ENCODE measurements around the gene CACNA2D3. TPM values are rescaled to one million over a fixed set of nuclear protein-coding genes. Genes with fewer than 3 reads are reported as not detected.

Gene CACNA2D3
- total RNA-seq, 1 donor, result 4.3 TPM

- H3K4me3 ChIP-seq (ENCODE audit: low read depth, low read length), result no peak overlapping the region
- DNase-seq (ENCODE audit: low read depth), result no peak
- TF ChIP-seq, protein P1, sequence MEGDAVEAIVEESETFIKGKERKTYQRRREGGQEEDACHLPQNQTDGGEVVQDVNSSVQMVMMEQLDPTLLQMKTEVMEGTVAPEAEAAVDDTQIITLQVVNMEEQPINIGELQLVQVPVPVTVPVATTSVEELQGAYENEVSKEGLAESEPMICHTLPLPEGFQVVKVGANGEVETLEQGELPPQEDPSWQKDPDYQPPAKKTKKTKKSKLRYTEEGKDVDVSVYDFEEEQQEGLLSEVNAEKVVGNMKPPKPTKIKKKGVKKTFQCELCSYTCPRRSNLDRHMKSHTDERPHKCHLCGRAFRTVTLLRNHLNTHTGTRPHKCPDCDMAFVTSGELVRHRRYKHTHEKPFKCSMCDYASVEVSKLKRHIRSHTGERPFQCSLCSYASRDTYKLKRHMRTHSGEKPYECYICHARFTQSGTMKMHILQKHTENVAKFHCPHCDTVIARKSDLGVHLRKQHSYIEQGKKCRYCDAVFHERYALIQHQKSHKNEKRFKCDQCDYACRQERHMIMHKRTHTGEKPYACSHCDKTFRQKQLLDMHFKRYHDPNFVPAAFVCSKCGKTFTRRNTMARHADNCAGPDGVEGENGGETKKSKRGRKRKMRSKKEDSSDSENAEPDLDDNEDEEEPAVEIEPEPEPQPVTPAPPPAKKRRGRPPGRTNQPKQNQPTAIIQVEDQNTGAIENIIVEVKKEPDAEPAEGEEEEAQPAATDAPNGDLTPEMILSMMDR (IDR thresholded peaks at IDR 0.05; ENCODE audit: insufficient read depth, low read depth, low read length), result no peak
Observed at GRCh38 chr3:54476891-54477290, 354.5 kb downstream of the CACNA2D3 start.

- DNase-seq (ENCODE audit: low read depth), result no peak
- TF ChIP-seq, protein P1 (IDR thresholded peaks at IDR 0.05; ENCODE audit: insufficient read depth, low read depth, low read length), result no peak
- H3K4me3 ChIP-seq (ENCODE audit: low read depth, low read length), result no peak overlapping the region
Observed at GRCh38 chr3:54481606-54482365, 359.4 kb downstream of the CACNA2D3 start.

DNA sequence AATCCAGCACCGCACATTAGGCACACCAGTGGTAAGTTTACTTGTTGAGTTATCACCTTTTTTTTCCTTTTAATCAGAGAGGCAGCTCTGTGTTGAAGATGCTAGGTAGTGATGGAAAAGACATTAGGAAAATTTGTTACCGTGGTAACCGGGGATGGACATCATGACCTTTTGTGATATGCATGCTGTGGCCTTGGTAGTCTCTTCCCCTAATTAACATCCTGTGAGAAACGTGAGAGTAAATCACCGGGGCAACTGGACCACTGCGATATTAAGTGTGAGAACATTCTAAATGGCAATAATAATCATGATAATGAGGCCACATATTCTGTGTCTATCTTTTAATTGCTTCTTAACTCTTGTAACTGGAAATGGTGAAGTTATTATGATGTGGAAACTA is 362.0 kb downstream of the CACNA2D3 start:
- DNase-seq (ENCODE audit: low read depth), result no peak
- TF ChIP-seq, protein P1 (IDR thresholded peaks at IDR 0.05; ENCODE audit: insufficient read depth, low read depth, low read length), result no peak
- H3K4me3 ChIP-seq (ENCODE audit: low read depth, low read length), result no peak overlapping the region

DNA sequence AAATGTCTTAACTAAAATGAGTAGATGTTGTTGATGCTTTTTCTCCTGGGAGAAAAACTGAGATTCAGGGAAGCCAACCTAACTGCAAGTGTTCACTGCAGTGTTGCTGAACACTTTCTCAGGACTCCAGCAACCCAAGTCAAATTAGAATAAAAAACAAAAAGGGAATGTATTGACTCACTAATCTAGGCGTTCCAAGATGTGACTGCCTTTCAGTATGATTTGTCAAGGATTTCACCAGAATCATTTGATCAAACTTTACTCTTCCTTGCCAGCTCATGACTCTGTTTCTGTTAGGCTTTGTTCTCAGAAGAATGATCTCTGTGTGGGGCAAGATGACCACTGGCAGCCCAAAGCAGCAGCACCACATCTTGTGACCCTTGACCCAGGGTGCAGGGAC is 364.0 kb downstream of the CACNA2D3 start:
- DNase-seq (ENCODE audit: low read depth), result no peak
- TF ChIP-seq, protein P1 (IDR thresholded peaks at IDR 0.05; ENCODE audit: insufficient read depth, low read depth, low read length), result no peak
- H3K4me3 ChIP-seq (ENCODE audit: low read depth, low read length), result no peak overlapping the region

DNA sequence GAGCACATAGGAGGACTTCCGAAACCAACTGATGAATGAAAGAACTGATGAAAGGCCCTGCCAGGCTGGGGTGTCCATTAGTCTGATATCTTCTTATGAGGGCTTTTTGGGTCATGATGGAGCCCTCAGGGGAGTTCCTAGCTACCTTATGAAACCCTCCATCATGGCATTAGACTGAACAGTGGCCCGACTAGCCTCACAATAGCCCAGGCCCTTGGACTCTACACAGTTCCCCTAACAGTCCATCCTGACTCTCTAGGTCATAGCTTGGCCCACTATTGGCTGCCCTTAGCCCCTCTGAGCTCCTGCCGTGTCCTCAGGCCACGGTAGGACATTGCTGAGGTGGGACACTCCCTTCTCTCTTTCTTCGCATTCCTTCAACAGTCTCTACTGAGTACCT is 365.9 kb downstream of the CACNA2D3 start:
- TF ChIP-seq, protein P1 (IDR thresholded peaks at IDR 0.05; ENCODE audit: insufficient read depth, low read depth, low read length), result no peak
- H3K4me3 ChIP-seq (ENCODE audit: low read depth, low read length), result no peak overlapping the region
- DNase-seq (ENCODE audit: low read depth), result no peak

- no peak overlapping the region for H3K4me3 ChIP-seq (ENCODE audit: low read depth, low read length)
- TF ChIP-seq, protein P1 (IDR thresholded peaks at IDR 0.05; ENCODE audit: insufficient read depth, low read depth, low read length), result no peak
- DNase-seq (ENCODE audit: low read depth), result no peak
Observed at GRCh38 chr3:54494209-54494608, 371.9 kb downstream of the CACNA2D3 start.

DNA sequence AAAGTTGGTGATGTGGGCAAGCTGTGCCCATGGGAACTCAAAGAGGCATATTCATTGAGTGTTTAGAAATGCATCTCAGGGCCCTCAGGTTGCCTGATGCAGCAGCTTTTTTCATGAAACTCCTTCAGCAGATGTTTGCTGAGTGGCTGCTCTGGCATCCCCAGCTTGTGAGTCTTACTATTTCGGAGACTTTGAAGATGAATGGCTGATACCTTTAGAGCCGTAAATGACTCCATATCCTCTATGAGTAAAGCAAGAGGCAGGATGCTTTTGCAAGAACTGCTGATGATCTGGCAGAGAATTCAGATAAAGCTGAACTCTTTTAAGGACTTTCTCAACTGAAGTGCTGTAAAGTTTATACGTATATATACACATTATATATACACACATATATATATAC is 384.3 kb downstream of the CACNA2D3 start:
- TF ChIP-seq, protein P1 (IDR thresholded peaks at IDR 0.05; ENCODE audit: insufficient read depth, low read depth, low read length), result no peak
- no peak for DNase-seq (ENCODE audit: low read depth)
- H3K4me3 ChIP-seq (ENCODE audit: low read depth, low read length), result no peak overlapping the region
